ENCODE measurements around the gene ABCC11.

The ABCC11 gene

GRCh38 chr16:48157302-48157701 lies 90.0 kb downstream of the ABCC11 start:
- no peak for TF ChIP-seq CTCF (IDR thresholded peaks at IDR 0.05; ENCODE audit: insufficient read depth, low read depth, low read length, missing control alignments)
- DNase-seq (ENCODE audit: low read depth): no peak
- no peak overlapping the region for H3K4me3 ChIP-seq (ENCODE audit: low read depth, low read length)

- no peak overlapping the region for H3K4me3 ChIP-seq (ENCODE audit: low read depth, low read length)
- peak; percentile 94 for TF ChIP-seq CTCF (IDR thresholded peaks at IDR 0.05; ENCODE audit: insufficient read depth, low read depth, low read length, missing control alignments)
- DNase-seq (ENCODE audit: low read depth): peak; percentile 83
Observed at GRCh38 chr16:48156790-48157209, 90.5 kb downstream of the ABCC11 start.

GRCh38 chr16:48155926-48156789 lies 91.2 kb downstream of the ABCC11 start, which contains the start of gene ABCC12:
Gene ABCC12, minus strand, starts transcription at chr16:48155993. Its CDS starts 9,569 bp downstream, at chr16:48146424.
- no peak for DNase-seq (ENCODE audit: low read depth)
- no peak for TF ChIP-seq CTCF (IDR thresholded peaks at IDR 0.05; ENCODE audit: insufficient read depth, low read depth, low read length, missing control alignments)
- no peak within 1 kb of the TSS for H3K4me3 ChIP-seq (ENCODE audit: low read depth, low read length)

- no peak overlapping the region for H3K4me3 ChIP-seq (ENCODE audit: low read depth, low read length)
- no peak for DNase-seq (ENCODE audit: low read depth)
- no peak for TF ChIP-seq CTCF (IDR thresholded peaks at IDR 0.05; ENCODE audit: insufficient read depth, low read depth, low read length, missing control alignments)
Observed at GRCh38 chr16:48153774-48154173, 93.6 kb downstream of the ABCC11 start.

GRCh38 chr16:48152226-48152625 lies 95.1 kb downstream of the ABCC11 start:
- no peak for TF ChIP-seq CTCF (IDR thresholded peaks at IDR 0.05; ENCODE audit: insufficient read depth, low read depth, low read length, missing control alignments)
- H3K4me3 ChIP-seq (ENCODE audit: low read depth, low read length): no peak overlapping the region

GRCh38 chr16:48150707-48151106 lies 96.6 kb downstream of the ABCC11 start:
- no peak for DNase-seq (ENCODE audit: low read depth)
- TF ChIP-seq CTCF (IDR thresholded peaks at IDR 0.05; ENCODE audit: insufficient read depth, low read depth, low read length, missing control alignments): no peak
- H3K4me3 ChIP-seq (ENCODE audit: low read depth, low read length): no peak overlapping the region

More at GRCh38 chr16:48152226-48152625, 95.1 kb downstream of the ABCC11 start:
- no peak for DNase-seq (ENCODE audit: low read depth)

Measured in GM12865 (cell line).